ENCODE measurements around the gene LYPD6B.

Gene LYPD6B

DNA sequence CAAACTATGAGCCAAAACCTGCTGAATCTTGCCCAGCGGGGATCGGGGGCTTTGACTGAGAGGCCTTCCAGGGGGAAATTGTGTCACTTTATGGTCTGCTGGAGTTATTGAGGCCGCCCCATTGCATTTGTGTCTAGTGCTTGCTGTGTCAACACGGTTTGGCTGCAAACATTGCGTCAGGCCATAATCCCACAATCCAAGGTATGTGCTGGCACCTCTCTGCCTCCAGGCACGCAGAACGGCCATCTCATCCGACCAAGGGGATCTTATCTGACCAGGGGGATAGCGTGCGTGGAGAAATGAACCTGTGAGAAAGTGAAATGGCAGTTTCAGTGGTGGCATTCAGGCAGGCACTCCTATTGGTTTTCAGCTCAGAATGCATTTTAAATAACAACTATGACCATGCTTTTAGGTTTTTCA is 18.1 kb upstream of the LYPD6B start:
- no peaks in the 10 kb centered on the region for H3K27me3 Mint-ChIP-seq (ENCODE audit: low read depth, poor library complexity)
- no peaks in the 10 kb centered on the region for H3K9me3 Mint-ChIP-seq
- peak overlapping the region; percentile 86 for H3K27ac Mint-ChIP-seq
- DNase-seq = no peak
- H3K4me3 Mint-ChIP-seq = no peak overlapping the region
- peaks cover 53% of the 10 kb centered on the region for H3K4me1 Mint-ChIP-seq
- TF ChIP-seq, protein P1, sequence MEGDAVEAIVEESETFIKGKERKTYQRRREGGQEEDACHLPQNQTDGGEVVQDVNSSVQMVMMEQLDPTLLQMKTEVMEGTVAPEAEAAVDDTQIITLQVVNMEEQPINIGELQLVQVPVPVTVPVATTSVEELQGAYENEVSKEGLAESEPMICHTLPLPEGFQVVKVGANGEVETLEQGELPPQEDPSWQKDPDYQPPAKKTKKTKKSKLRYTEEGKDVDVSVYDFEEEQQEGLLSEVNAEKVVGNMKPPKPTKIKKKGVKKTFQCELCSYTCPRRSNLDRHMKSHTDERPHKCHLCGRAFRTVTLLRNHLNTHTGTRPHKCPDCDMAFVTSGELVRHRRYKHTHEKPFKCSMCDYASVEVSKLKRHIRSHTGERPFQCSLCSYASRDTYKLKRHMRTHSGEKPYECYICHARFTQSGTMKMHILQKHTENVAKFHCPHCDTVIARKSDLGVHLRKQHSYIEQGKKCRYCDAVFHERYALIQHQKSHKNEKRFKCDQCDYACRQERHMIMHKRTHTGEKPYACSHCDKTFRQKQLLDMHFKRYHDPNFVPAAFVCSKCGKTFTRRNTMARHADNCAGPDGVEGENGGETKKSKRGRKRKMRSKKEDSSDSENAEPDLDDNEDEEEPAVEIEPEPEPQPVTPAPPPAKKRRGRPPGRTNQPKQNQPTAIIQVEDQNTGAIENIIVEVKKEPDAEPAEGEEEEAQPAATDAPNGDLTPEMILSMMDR (IDR thresholded peaks at IDR 0.05) = no peak
- H3K36me3 Mint-ChIP-seq (ENCODE audit: low read depth) = peaks cover 15% of the 10 kb centered on the region

DNA sequence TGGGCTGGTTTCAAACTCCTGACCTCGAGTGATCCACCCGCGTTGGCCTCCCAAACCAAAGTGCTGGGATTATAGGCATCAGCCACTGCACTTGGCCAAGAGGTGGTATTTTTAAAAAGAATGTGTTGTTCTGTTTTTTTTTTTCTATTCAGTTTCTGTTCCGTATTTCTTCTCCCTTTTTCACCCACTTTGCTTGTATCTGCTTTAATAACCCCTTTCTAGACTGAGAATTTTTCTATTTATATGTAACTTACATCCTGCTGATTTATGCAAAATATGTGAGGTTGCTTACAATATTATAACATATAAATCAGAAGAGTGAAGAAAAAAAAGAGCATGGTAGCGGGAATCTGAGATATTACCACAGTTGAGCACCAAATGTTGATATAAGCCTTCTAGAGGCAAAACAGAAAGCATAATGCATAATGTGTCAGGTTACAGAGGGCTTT is 17.2 kb upstream of the LYPD6B start:
- Mint-ChIP-seq H3K4me1 (peaks cover 49% of the 10 kb centered on the region), H3K4me3 (no peak overlapping the region), H3K36me3 (ENCODE audit: low read depth) (peaks cover 11% of the 10 kb centered on the region), H3K9me3 (no peaks in the 10 kb centered on the region), H3K27ac (no peak overlapping the region), H3K27me3 (ENCODE audit: low read depth, poor library complexity) (no peaks in the 10 kb centered on the region)
- TF ChIP-seq, protein P1 (IDR thresholded peaks at IDR 0.05) = no peak
- no peak for DNase-seq

DNA sequence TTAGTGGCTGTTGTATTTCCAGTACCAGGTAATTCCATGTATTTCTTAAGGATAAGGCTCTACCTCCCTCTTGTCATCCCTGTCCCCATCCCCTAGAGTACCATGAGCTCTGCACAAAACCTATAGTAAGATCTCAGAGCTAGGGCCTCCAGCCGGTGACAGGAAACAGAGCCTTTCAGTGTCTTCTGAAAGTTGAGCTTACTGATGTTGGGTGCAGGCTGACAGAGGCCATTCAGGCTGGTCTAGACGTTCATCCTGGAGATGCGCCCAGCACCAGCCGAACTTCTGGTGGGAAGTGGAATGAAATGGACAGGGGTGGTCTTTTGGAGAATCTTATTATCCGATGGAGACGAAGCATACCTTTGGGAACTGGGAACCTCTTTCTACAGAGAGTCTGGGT is 16.7 kb upstream of the LYPD6B start:
- peaks cover 48% of the 10 kb centered on the region for H3K4me1 Mint-ChIP-seq
- H3K4me3 Mint-ChIP-seq = no peak overlapping the region
- peaks cover 11% of the 10 kb centered on the region for H3K36me3 Mint-ChIP-seq (ENCODE audit: low read depth)
- H3K27me3 Mint-ChIP-seq (ENCODE audit: low read depth, poor library complexity) = no peaks in the 10 kb centered on the region
- no peak overlapping the region for H3K27ac Mint-ChIP-seq
- no peaks in the 10 kb centered on the region for H3K9me3 Mint-ChIP-seq
- no peak for DNase-seq
- TF ChIP-seq, protein P1 (IDR thresholded peaks at IDR 0.05) = no peak

DNA sequence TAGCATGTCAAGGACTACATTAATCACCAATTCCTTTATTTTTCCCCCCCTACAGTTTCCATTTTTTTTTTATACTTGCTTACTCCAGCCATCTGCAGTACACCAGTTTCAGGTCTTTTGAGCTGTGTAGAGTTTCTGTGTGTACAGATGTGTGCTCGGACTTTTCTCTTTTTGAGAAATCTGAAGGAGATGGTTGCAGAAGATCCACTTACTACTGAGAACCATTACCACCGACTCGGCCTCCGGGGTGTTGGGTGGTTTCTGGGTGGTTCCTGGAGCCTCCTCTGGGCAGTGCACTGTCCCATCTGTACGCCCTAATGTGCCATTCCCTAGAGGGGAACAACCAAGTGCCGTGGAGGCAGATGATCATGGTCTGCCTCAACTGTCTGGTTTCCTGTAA is 15.4 kb upstream of the LYPD6B start:
- Mint-ChIP-seq H3K4me3 (no peak overlapping the region), H3K9me3 (no peaks in the 10 kb centered on the region), H3K27ac (peak overlapping the region; percentile 24), H3K4me1 (peaks cover 52% of the 10 kb centered on the region), H3K36me3 (ENCODE audit: low read depth) (peaks cover 11% of the 10 kb centered on the region), H3K27me3 (ENCODE audit: low read depth, poor library complexity) (no peaks in the 10 kb centered on the region)
- no peak for DNase-seq
- TF ChIP-seq, protein P1 (IDR thresholded peaks at IDR 0.05) = no peak

DNA sequence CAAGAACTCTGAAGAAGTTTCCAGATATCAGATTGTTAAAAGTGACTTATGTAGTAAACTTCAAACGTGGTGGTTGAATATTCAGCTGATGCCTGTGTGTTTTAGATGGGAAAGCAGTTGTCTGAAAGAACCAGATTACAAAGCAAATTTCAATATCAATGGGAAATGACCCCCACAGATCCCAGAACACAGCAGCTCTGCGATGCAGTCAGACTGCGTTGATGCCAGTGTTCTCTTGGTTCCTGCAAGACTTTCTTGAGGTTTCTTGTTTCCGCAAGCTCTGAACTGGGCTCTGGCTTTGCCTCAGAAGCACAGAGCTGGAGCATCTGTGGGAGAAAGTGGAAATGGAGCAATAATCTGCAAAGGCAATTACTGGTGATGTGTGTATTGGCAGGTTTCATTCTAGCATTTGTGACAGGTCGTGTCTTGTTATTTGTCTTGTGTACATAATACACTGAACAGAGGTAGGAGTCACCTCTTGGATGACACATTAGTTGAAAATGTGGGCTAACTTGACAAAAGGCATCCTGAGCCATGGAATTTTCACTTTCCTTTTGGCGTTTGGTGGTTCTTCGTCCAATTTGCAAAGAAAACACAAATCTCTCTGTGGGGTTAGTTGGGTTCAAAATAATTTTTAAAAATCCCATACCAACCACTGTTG is 10.8 kb upstream of the LYPD6B start:
- DNase-seq = no peak
- H3K36me3 Mint-ChIP-seq (ENCODE audit: low read depth) = peaks cover 5% of the 10 kb centered on the region
- H3K4me3 Mint-ChIP-seq = no peak overlapping the region
- H3K27ac Mint-ChIP-seq = peak overlapping the region; percentile 59
- peaks cover 47% of the 10 kb centered on the region for H3K4me1 Mint-ChIP-seq
- TF ChIP-seq, protein P1 (IDR thresholded peaks at IDR 0.05) = no peak
- no peaks in the 10 kb centered on the region for H3K9me3 Mint-ChIP-seq
- H3K27me3 Mint-ChIP-seq (ENCODE audit: low read depth, poor library complexity) = no peaks in the 10 kb centered on the region

DNA sequence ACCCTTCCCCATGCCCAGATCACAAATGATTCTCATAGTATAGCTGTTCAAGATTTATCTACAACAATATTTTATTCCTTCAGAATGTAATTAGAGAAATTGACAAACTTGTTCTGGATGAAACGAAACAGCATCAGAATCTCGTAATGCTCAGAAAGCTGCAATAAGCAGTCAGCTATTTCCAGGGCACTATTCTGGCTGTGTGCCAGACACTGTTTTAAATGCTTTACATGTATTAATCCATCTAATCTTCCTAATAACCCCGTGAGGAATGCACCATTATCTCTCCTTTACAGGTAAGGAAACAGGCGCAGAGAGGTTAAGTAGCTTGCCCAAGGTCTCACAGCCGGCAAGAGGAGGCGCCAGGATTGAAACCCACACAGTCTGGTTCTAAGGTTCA is 10.1 kb upstream of the LYPD6B start:
- TF ChIP-seq, protein P1 (IDR thresholded peaks at IDR 0.05) = no peak
- H3K4me3 Mint-ChIP-seq = no peak overlapping the region
- H3K36me3 Mint-ChIP-seq (ENCODE audit: low read depth) = no peaks in the 10 kb centered on the region
- H3K9me3 Mint-ChIP-seq = no peaks in the 10 kb centered on the region
- DNase-seq = no peak
- H3K27me3 Mint-ChIP-seq (ENCODE audit: low read depth, poor library complexity) = no peaks in the 10 kb centered on the region
- H3K27ac Mint-ChIP-seq = no peak overlapping the region
- H3K4me1 Mint-ChIP-seq = peaks cover 52% of the 10 kb centered on the region
